ENCODE measurements around the gene POLRMT. TPM values are rescaled to one million over a fixed set of nuclear protein-coding genes. Genes with fewer than 3 reads are reported as not detected.

The POLRMT gene
- total RNA-seq, 1 donor from 2014 or later: 35.5 TPM

GRCh38 chr19:616747-617526 lies 16.4 kb downstream of the POLRMT start:
- no peaks in the 10 kb centered on the region for H3K9me3 Mint-ChIP-seq (ENCODE audit: low read depth)
- H3K27me3 Mint-ChIP-seq (ENCODE audit: low read depth): no peaks in the 10 kb centered on the region
- DNase-seq (ENCODE audit: low spot score): no peak
- H3K36me3 Mint-ChIP-seq (ENCODE audit: low read depth): peaks cover 18% of the 10 kb centered on the region
- H3K27ac Mint-ChIP-seq (ENCODE audit: unreplicated experiment): no peak overlapping the region
- peaks cover 2% of the 10 kb centered on the region for H3K4me1 Mint-ChIP-seq (ENCODE audit: low read depth)
- H3K4me3 Mint-ChIP-seq (ENCODE audit: unreplicated experiment): no peak overlapping the region
- TF ChIP-seq, protein P1, sequence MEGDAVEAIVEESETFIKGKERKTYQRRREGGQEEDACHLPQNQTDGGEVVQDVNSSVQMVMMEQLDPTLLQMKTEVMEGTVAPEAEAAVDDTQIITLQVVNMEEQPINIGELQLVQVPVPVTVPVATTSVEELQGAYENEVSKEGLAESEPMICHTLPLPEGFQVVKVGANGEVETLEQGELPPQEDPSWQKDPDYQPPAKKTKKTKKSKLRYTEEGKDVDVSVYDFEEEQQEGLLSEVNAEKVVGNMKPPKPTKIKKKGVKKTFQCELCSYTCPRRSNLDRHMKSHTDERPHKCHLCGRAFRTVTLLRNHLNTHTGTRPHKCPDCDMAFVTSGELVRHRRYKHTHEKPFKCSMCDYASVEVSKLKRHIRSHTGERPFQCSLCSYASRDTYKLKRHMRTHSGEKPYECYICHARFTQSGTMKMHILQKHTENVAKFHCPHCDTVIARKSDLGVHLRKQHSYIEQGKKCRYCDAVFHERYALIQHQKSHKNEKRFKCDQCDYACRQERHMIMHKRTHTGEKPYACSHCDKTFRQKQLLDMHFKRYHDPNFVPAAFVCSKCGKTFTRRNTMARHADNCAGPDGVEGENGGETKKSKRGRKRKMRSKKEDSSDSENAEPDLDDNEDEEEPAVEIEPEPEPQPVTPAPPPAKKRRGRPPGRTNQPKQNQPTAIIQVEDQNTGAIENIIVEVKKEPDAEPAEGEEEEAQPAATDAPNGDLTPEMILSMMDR (IDR thresholded peaks at IDR 0.05): no peak

- DNase-seq (ENCODE audit: low spot score): no peak
- Mint-ChIP-seq H3K4me3 (ENCODE audit: unreplicated experiment) (no peak overlapping the region), H3K4me1 (ENCODE audit: low read depth) (peaks cover 8% of the 10 kb centered on the region), H3K36me3 (ENCODE audit: low read depth) (peaks cover 18% of the 10 kb centered on the region), H3K27ac (ENCODE audit: unreplicated experiment) (no peak overlapping the region), H3K27me3 (ENCODE audit: low read depth) (no peaks in the 10 kb centered on the region), H3K9me3 (ENCODE audit: low read depth) (no peaks in the 10 kb centered on the region)
- TF ChIP-seq, protein P1 (IDR thresholded peaks at IDR 0.05): no peak
These were observed 17.2 kb downstream of the POLRMT start for GRCh38 chr19:616062-616700.

GRCh38 chr19:615619-616018 lies 17.7 kb downstream of the POLRMT start:
- no peak overlapping the region for H3K4me3 Mint-ChIP-seq (ENCODE audit: unreplicated experiment)
- TF ChIP-seq, protein P1 (IDR thresholded peaks at IDR 0.05): no peak
- no peak for DNase-seq (ENCODE audit: low spot score)
- H3K36me3 Mint-ChIP-seq (ENCODE audit: low read depth): peaks cover 18% of the 10 kb centered on the region
- H3K4me1 Mint-ChIP-seq (ENCODE audit: low read depth): peaks cover 13% of the 10 kb centered on the region
- no peaks in the 10 kb centered on the region for H3K9me3 Mint-ChIP-seq (ENCODE audit: low read depth)
- H3K27ac Mint-ChIP-seq (ENCODE audit: unreplicated experiment): no peak overlapping the region
- H3K27me3 Mint-ChIP-seq (ENCODE audit: low read depth): no peaks in the 10 kb centered on the region

GRCh38 chr19:613732-614567 lies 19.4 kb downstream of the POLRMT start:
- DNase-seq (ENCODE audit: low spot score): no peak
- Mint-ChIP-seq H3K36me3 (ENCODE audit: low read depth) (peaks cover 17% of the 10 kb centered on the region), H3K27ac (ENCODE audit: unreplicated experiment) (no peak overlapping the region), H3K4me3 (ENCODE audit: unreplicated experiment) (no peak overlapping the region), H3K9me3 (ENCODE audit: low read depth) (no peaks in the 10 kb centered on the region), H3K27me3 (ENCODE audit: low read depth) (no peaks in the 10 kb centered on the region), H3K4me1 (ENCODE audit: low read depth) (peaks cover 18% of the 10 kb centered on the region)
- TF ChIP-seq, protein P1 (IDR thresholded peaks at IDR 0.05): no peak

GRCh38 chr19:612941-613340 lies 20.4 kb downstream of the POLRMT start:
- TF ChIP-seq, protein P1 (IDR thresholded peaks at IDR 0.05): no peak
- no peak for DNase-seq (ENCODE audit: low spot score)
- Mint-ChIP-seq H3K36me3 (ENCODE audit: low read depth) (peaks cover 13% of the 10 kb centered on the region), H3K27ac (ENCODE audit: unreplicated experiment) (no peak overlapping the region), H3K4me1 (ENCODE audit: low read depth) (peaks cover 18% of the 10 kb centered on the region), H3K9me3 (ENCODE audit: low read depth) (no peaks in the 10 kb centered on the region), H3K4me3 (ENCODE audit: unreplicated experiment) (no peak overlapping the region), H3K27me3 (ENCODE audit: low read depth) (no peaks in the 10 kb centered on the region)

Data from chondrocyte (in vitro differentiated cells).